ENCODE data around the gene SH3PXD2A.
"Not testable (repeated sequence)": the region's sequence is repeated elsewhere in the genome, so short reads cannot be mapped to it uniquely, and the experiment has no call there.

Gene SH3PXD2A

DNA sequence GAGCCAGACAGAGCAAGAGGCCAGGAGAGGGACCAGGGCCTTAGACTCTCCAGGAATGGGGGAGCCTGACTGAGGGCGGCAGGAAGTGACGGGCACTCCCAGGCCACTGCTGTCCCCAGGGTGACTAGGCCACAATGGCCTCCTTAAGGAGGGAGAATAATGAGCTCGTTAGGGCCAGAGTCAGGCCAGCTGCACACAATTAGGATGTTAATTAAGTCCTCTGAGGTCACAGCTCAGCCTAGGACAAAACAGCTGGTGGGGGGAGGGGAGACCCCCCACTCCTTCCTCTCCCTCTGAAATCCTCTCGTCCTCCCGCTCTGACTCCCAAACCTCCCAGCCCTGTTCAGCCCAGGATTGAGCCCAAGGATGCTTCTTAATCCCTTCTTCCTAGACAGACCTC is 218.9 kb downstream of the SH3PXD2A start:
- no peak for DNase-seq

GRCh38 chr10:103635580-103635979 is 219.8 kb downstream of the SH3PXD2A start:
- DNase-seq, result no peak

GRCh38 chr10:103633846-103634245 is 221.5 kb downstream of the SH3PXD2A start:
- no peak for DNase-seq

DNA sequence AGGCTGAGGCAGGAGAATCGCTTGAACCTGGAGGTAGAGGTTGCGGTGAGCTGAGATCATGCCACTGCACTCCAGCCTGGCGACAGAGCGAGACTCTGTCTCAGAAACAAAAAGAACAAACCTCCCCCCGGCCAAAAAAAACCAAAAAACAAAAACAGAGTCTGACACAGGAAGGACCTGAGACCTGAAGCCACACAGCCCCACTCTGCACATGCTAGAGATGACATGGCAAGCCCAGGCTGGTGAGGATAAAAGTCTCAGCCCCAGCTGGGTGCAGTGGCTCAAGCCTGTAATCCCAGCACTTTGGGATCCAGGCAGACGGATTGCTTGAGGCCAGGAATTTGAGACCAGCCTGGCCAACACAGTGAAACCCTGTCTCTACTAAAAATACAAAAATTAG is 222.5 kb downstream of the SH3PXD2A start:
- DNase-seq, result not testable (repeated sequence)

- DNase-seq, result no peak
These were observed 223.1 kb downstream of the SH3PXD2A start for GRCh38 chr10:103632247-103632642.

DNA sequence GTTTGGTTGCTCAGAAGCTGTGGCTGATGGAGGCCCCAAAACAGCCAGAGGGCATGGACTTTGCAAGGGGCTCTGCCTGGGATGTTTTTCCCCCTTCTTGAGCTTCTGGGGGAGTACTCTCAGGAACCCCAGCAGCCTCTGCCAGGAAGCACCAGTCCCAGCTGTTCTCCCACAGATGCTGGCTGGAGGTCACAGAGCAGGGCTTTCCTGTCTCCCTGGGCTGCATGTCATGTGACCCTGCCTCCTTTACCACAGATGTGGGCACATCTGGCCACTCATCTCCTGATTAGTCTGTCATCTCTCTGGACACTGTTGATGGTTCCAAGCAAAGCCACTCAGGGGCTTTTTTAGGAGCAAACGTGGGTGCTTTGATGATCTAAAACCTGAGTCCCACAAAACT is 225.2 kb downstream of the SH3PXD2A start:
- DNase-seq, result no peak

DNA sequence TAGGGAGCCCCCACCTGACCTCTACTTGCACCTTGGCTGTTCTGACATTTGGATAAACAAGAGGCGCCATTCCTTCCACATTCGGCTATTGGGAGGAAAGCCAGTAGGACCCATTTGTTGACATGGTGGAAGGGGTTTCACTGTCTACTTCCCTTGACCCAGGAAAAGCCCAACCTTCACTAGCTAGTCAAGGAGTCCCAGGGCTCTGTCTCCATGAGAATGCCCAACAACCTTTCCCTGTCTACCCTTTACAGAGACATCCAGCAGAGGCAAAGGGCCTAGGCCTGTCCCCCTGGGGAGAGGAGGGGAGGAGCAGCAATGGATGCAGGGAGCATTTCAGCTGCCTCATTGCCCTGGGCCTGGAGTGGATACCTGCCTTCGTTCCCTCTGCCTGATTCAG is 225.8 kb downstream of the SH3PXD2A start:
- no peak for DNase-seq

GRCh38 chr10:103627893-103628292 is 227.5 kb downstream of the SH3PXD2A start:
- DNase-seq, result no peak

GRCh38 chr10:103627111-103627892 is 228.1 kb downstream of the SH3PXD2A start:
- no peak for DNase-seq

DNA sequence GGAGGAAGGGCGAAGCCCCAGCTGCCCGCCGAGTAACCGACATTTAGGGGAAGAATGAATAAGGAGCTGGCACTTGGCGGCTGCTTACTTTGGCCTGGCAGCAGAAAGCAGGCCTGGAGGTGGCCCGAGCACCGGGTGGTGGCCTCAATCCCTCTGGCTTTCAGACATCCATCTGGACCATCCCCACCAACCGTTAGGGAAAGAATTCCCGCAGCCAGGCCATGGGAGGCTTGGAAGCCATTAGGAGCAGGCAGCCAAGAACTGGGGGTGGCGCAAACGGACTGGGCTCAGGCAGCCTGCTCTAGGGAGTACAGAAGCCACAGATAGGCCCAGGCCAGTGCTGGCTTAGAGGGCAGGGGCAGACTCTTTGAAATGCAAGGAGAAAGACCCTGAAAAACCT is 229.2 kb downstream of the SH3PXD2A start:
- no peak for DNase-seq

DNA sequence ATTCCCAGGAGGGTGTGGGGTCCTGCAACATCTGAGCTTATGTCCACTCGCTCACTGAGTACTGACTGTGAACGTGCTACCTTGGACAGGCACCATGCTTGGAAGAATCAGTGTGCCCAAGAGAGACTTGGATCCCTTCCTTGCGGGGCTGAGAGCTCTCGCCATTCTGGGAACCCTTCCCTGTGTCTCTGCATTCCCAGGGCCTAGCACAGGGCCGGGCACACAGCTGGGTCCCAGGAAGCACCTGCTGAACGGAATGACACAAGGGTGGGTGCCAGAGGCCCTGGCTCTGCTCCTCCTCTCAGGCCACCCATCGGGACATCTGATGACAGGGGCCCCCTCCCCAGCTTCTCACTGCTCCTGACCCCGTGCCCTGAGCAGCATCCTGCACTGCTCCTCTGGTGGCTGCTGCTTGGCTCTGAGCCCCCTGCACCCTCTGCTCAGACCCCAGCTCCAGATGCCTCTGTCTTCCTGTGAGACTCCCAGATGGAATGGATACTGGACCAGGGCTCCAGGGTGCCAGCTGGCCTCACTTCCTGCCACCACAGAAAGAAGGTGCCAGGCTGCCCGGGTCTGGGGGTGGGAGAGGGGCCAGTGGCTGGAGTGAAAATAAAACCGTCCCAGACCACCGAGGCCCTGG is 232.3 kb downstream of the SH3PXD2A start:
- no peak for DNase-seq

DNA sequence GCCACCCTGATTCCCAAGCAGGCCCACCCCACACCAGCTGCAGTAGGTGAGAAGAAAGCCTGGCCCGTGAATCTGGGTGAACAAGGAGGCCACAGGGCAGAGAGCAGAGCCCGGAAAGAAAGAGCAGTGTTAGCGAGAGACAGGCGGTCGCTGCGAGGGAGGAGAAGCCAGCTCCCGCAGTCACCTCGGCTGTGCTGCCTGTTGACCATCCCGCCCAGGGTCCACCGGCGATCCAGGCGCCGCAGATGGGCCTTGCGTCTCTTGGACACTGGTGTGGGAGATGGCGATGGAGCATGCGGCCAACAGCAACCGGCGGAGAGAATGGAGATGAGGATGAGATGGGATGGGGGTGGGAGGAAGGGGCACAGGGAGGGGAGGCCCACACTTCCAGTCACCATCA is 233.1 kb downstream of the SH3PXD2A start:
- DNase-seq, result no peak

DNA sequence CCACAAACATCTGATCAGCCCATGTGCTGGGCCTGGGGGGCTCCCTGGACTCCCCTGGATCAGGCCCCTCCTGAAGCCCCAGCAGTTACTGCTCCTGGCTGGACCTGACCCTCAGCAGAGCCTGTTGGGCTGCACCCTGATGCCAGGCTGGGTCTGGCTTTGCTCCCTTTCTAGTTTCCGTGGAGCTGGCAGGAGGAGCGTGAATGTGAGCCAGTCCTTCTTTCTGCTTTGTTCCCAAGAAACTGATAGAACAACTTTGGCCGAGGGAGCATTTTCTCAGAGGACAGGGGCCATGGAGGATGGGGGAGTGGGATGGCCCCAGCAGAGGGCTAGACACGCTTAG is 233.6 kb downstream of the SH3PXD2A start:
- DNase-seq, result no peak

DNA sequence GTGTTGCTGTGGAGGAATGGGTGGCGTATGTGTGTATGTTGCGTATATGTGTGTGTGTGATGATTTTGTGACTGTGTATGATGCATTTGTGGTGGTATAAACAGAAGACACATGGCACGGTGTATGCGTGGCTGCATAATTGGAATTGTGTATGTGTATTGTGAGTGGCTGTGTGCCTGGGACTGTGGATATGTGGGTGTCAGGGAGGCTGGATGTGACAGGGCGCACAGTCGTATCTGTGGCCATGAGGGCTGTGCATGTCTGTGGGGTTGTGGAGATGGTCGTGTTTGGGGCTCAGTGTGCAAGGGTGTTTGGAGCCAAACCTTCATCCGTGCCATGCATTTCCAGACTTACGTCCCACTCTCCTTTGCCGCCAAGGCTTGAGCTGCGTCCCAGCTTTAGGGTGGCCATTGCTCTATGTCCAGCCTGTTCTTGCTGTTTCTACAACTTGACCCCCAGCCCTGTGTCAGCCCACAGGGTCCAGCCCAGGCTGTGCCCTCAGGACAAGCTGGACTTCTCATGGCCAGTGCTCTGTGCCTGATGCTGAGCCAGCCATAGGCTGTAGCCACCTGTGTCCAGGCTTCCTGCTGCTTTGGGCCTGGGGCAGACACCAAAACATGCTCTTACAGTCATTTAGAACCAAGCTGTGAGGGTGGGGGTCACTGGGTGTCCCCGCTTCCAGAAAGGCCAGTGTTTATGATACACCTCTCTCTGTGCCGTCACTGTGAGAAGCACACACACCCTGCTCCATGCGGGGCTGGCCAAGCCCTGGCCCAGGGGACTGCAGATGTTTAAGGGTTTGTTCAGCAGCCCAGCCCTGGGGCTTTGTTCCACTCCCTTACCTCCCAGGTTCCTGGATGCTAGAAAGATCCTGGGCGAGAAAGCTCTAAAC is 234.2 kb downstream of the SH3PXD2A start:
- DNase-seq, result no peak

- DNase-seq, result no peak
These were observed 235.0 kb downstream of the SH3PXD2A start for GRCh38 chr10:103620352-103620740.

- DNase-seq, result no peak
These were observed 235.7 kb downstream of the SH3PXD2A start for GRCh38 chr10:103619424-103620351.

GRCh38 chr10:103618575-103619423 is 236.6 kb downstream of the SH3PXD2A start:
- DNase-seq, result no peak

DNA sequence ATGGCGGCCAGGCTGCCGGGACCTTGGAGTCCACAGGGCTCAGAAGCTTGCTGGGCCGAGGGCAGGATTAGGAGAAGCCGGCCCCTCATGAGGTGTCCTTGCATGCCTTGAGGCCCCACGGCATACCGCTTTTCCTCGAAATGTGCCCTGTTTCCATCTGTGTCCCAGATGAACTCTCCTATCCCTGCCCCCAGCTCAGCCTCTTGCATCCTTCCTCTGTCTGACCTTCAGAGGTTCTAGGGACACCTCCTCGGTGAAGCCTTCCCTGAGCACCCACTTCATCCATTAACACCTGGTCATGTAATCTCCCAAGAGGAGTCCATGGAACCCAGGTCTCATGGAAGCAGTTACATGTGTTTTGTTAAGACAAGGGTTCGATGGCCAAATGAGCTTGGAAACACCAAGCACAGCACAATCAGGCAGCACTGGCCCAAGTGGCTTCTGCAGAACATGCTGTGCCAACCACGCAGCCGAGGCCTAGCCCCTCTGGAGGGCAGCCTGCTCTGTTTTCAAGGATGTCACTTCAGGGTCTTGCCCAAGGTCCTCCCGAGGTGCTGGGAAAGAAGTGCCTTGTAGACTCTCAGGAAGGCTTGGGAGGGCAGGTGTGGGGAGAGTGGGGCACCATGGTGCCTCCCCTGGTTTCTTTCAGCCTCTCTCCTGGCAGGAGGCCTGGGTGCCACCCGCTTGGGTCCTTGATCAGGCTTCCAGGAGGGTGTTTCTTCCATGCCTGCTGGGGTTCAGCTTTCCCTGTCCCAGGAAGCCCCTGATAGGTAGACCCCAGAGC is 237.6 kb downstream of the SH3PXD2A start:
- DNase-seq, result no peak

GRCh38 chr10:103616705-103617601 is 238.4 kb downstream of the SH3PXD2A start:
- no peak for DNase-seq

Data from CD4-positive, alpha-beta T cell treated with Interleukin-17A for 1 hour (primary cell).